ENCODE results near the gene ALOX12B.

GRCh38 chr17:8068736-8069586, 18.6 kb downstream of the ALOX12B start:
- TF ChIP-seq CTCF (conservative IDR thresholded peaks at IDR 0.05) (no peak), ZFX (IDR thresholded peaks at IDR 0.05) (no peak)

All from C4-2B (cell line).